Keratinocyte (primary cell): Measurements from ENCODE around the gene HOOK2. TPM values are rescaled to one million over a fixed set of nuclear protein-coding genes. Genes with fewer than 3 reads are reported as not detected.

Experiments
- DNase-seq: peaks from one replicate; pipeline ENCODE4 v3.0.0-alpha.2; 2011; ENCODE audit warnings: low read depth, missing footprints, low spot score
- FAIRE-seq: peaks from 2 replicates; lab custom pipeline; 2011; peaks lifted over from hg19 to GRCh38; lab: Jason Lieb, UNC
- H2AFZ ChIP-seq: 2 replicates; pipeline ENCODE4 v1.6.0; 2012; ENCODE audit warnings: low read length, control low read depth, inconsistent platforms; ENCODE audit not compliant: control insufficient read depth
- H3K27ac ChIP-seq: 2 replicates; pipeline ENCODE4 v1.5.1; 2011; ENCODE audit warnings: low read length; ENCODE audit not compliant: control insufficient read depth, insufficient read depth
- H3K27me3 ChIP-seq: 3 replicates; pipeline ENCODE4 v1.6.0; 2011; ENCODE audit warnings: low read length; ENCODE audit not compliant: control insufficient read depth, insufficient read depth; ENCODE audit errors: extremely low read depth
- H3K36me3 ChIP-seq, 2 experiments: 2 replicates in 1 of 2; 3 replicates in 1 of 2; pipeline ENCODE4 v1.5.1; 2011; ENCODE audit warnings: low read length in 2 of 2, mild to moderate bottlenecking in 1 of 2; ENCODE audit not compliant: control insufficient read depth in 2 of 2, insufficient read depth in 2 of 2; ENCODE audit errors: extremely low read depth in 1 of 2
- H3K4me1 ChIP-seq: 3 replicates; pipeline ENCODE4 v1.5.1; 2011; ENCODE audit warnings: low read length; ENCODE audit not compliant: control insufficient read depth, insufficient read depth; ENCODE audit errors: extremely low read depth
- H3K4me2 ChIP-seq: 3 replicates; pipeline ENCODE4 v1.6.0; 2011; ENCODE audit warnings: low read depth, low read length; ENCODE audit not compliant: control insufficient read depth, insufficient read depth; ENCODE audit errors: extremely low read depth
- H3K4me3 ChIP-seq, 3 experiments: fragments of 200-600 bp in 1 of 3; sonication (generic) in 1 of 3; 2 replicates in 2 of 3; 3 replicates in 1 of 3; pipeline ENCODE4 v1.5.1; 2011 to 2016; ENCODE audit warnings: low read length in 3 of 3, mild to moderate bottlenecking in 3 of 3, control low read depth in 2 of 3, inconsistent platforms in 1 of 3, low read depth in 1 of 3, mixed read lengths in 1 of 3, mixed run types in 1 of 3, moderate library complexity in 1 of 3; ENCODE audit not compliant: control insufficient read depth in 2 of 3, insufficient read depth in 2 of 3; ENCODE audit errors: extremely low read depth in 1 of 3
- H3K79me2 ChIP-seq: 2 replicates; pipeline ENCODE4 v1.6.0; 2012; ENCODE audit warnings: low read length; ENCODE audit not compliant: control insufficient read depth, insufficient read depth
- H3K9ac ChIP-seq: 3 replicates; pipeline ENCODE4 v1.6.0; 2011; ENCODE audit warnings: low read length; ENCODE audit not compliant: control insufficient read depth, insufficient read depth; ENCODE audit errors: extremely low read depth
- H3K9me1 ChIP-seq: 3 replicates; pipeline ENCODE4 v1.6.0; 2011; ENCODE audit warnings: low read length; ENCODE audit not compliant: control insufficient read depth, insufficient read depth; ENCODE audit errors: extremely low read depth
- H3K9me3 ChIP-seq: 2 replicates; pipeline ENCODE4 v1.5.1; 2012; ENCODE audit warnings: low read depth, low read length; ENCODE audit not compliant: control insufficient read depth
- H4K20me1 ChIP-seq: 3 replicates; pipeline ENCODE4 v1.6.0; 2011; ENCODE audit warnings: low read length; ENCODE audit not compliant: control insufficient read depth, insufficient read depth; ENCODE audit errors: extremely low read depth
- CTCF ChIP-seq, 3 experiments: IDR thresholded peaks in 1 of 3; conservative IDR thresholded peaks in 1 of 3; optimal IDR thresholded peaks in 1 of 3; 2 replicates in 2 of 3; 3 replicates in 1 of 3; pipeline versions ENCODE3 to v1.5.1; 2011; ENCODE audit warnings: low read length in 3 of 3, mild to moderate bottlenecking in 3 of 3, moderate library complexity in 2 of 3, control low read depth in 1 of 3, inconsistent platforms in 1 of 3; ENCODE audit not compliant: insufficient read depth in 2 of 3; ENCODE audit errors: extremely low read depth in 1 of 3
- EZH2 ChIP-seq: IDR thresholded peaks from one replicate; pipeline ENCODE4 v1.6.1; 2012; ENCODE audit warnings: inconsistent platforms, mild to moderate bottlenecking, low read length, moderate library complexity
- dilution Hi-C: fragments of 300-500 bp; cut with MboI; formaldehyde crosslinking; loops from one replicate; pipeline ENCODE4 v1.7.0; 2020; ENCODE audit warnings: low sequenced_read_pairs; ENCODE audit not compliant: extremely low pct_ligation_motif_present
- polyA plus RNA-seq, 5 experiments: library from polyadenylated mRNA; depleted of rRNA in 3 of 5; stranded (reverse) in 3 of 5; stranded (forward) in 1 of 5; unstranded in 1 of 5; fragments of >200 nt; gene quantifications; 1 replicate in 1 of 5; 2 replicates in 3 of 5; 3 replicates in 1 of 5; pipeline versions ENCODE4 v1.2.1 to v1.2.3, GENCODE V29; 2011 to 2012; ENCODE audit warnings: missing spikeins in 2 of 5, low read depth in 1 of 5, low replicate concordance in 1 of 5

The HOOK2 gene
- polyA plus RNA-seq, 1 donor (not counting 4 experiments of a cell fraction or from before 2014, with no cell fraction given): 21.9 TPM

GRCh38 chr19:12794971-12795381 lies 19.6 kb upstream of the HOOK2 start:
- dilution Hi-C loops: no loop called here
- Histone ChIP-seq H3K4me3 (no peak overlapping the region), H3K4me1 (peaks cover 21% of the 10 kb centered on the region), H3K79me2 (peaks cover 19% of the 10 kb centered on the region), H3K9me1 (no peaks in the 10 kb centered on the region), H4K20me1 (peaks cover 11% of the 10 kb centered on the region), H3K27me3 (no peaks in the 10 kb centered on the region), H3K9ac (no peak overlapping the region), H3K9me3 (no peaks in the 10 kb centered on the region), H3K36me3 (peaks cover 4 to 7% of the 10 kb centered on the region in 2 experiments), H3K27ac (no peak overlapping the region), H3K4me2 (no peak overlapping the region), H2AFZ (no peak overlapping the region)
- DNase-seq: no peak
- no peak for FAIRE-seq
- TF ChIP-seq EZH2 (no peak), CTCF (optimal IDR thresholded peaks at IDR 0.05 in 1 of 3, IDR thresholded peaks at IDR 0.05 in 1 of 3, conservative IDR thresholded peaks at IDR 0.05 in 1 of 3; ENCODE audit: extremely low read depth in 1 of 3, insufficient read depth in 2 of 3, low read length in 3 of 3) (no peak)

GRCh38 chr19:12794196-12794941 lies 19.0 kb upstream of the HOOK2 start:
- Histone ChIP-seq H3K9me1 (no peaks in the 10 kb centered on the region), H3K27me3 (no peaks in the 10 kb centered on the region), H2AFZ (no peak overlapping the region), H3K4me1 (peaks cover 21% of the 10 kb centered on the region), H3K4me2 (peak overlapping the region; percentile 33), H4K20me1 (peaks cover 11% of the 10 kb centered on the region), H3K36me3 (peaks cover under 1 to 2% of the 10 kb centered on the region in 2 experiments), H3K9me3 (no peaks in the 10 kb centered on the region), H3K9ac (peak overlapping the region; percentile 97), H3K79me2 (peaks cover 19% of the 10 kb centered on the region), H3K27ac (peak overlapping the region; percentile 98), H3K4me3 (peak overlapping the region in 2 of 3 experiments; percentile 9 to 73)
- dilution Hi-C loops: no loop called here
- TF ChIP-seq CTCF (optimal IDR thresholded peaks at IDR 0.05 in 1 of 3, IDR thresholded peaks at IDR 0.05 in 1 of 3, conservative IDR thresholded peaks at IDR 0.05 in 1 of 3; ENCODE audit: extremely low read depth in 1 of 3, insufficient read depth in 2 of 3, low read length in 3 of 3) (no peak), EZH2 (no peak)
- DNase-seq (no peak), FAIRE-seq (no peak)
